Measurements from ENCODE around the gene FBXW4.
"Not testable (repeated sequence)": the region's sequence is repeated elsewhere in the genome, so short reads cannot be mapped to it uniquely, and the experiment has no call there.

FBXW4 gene

DNA sequence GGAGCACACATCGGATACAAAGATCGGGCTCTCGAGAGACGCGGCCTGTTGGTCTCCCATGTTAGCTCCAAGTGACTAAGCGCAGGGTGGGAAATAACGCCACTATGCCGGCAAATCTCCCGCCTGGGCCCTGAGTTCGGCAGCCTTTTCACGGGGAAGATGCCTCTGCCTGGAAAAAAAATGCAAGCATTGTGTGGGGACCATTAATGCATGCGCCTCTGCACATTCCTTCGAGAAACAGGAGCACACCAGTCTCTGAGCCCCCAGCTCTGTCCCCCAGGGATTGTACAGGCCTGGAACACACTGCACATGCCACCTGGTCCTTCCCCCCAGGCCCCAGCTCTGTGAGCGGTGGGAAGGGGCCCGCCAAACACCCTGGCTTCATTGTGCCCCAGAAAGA is 44.1 kb downstream of the FBXW4 start:
- no peak for DNase-seq

DNA sequence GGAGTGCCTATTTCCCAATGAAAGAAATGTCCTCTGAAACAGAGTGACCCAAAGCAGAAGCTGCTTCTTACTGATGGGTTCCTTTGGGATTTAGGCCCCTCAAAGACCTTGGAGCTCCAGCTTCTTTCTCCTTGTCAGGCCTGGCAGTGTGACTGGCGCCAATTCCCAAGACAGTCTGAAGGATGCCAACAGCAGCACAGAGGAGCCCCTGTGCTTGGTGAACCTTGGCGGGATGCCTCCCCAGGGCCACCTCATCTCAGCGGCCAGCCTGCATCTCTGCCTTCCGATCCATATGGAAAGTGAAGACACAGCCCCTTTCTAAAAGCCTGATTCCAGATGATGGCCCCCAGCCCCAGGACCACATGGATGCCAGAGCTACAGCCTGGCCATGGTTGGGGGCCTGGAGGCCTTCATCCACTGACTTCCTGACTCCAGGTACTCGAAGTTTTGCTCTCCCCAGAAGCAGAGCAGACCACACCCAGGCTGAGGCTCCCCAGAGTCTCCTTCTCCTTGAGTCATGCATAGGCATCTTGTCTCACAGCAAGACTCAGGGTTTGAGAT is 45.4 kb downstream of the FBXW4 start:
- no peak for DNase-seq

GRCh38 chr10:101647255-101647654 is 47.7 kb downstream of the FBXW4 start:
- DNase-seq = no peak

GRCh38 chr10:101646364-101646763 is 48.6 kb downstream of the FBXW4 start:
- no peak for DNase-seq

DNA sequence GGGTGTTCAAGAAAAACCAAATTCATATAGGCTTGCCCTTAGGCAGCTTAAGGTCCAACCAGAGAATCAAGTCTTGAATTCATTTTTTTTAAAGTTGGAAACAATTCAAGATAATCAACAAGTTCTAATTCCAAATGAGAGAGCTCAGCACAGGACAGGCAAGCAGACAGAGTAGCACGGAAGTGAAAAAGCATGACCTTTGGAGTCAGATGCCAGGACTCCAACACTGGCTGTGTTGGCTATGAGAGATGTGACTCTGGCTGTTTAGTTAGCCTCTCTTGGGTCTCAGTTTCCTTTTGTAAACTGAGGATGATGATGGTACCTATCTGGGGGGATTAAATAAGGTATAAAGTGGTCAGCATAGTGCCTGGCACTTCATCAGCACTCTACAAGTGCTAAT is 49.3 kb downstream of the FBXW4 start:
- no peak for DNase-seq

DNA sequence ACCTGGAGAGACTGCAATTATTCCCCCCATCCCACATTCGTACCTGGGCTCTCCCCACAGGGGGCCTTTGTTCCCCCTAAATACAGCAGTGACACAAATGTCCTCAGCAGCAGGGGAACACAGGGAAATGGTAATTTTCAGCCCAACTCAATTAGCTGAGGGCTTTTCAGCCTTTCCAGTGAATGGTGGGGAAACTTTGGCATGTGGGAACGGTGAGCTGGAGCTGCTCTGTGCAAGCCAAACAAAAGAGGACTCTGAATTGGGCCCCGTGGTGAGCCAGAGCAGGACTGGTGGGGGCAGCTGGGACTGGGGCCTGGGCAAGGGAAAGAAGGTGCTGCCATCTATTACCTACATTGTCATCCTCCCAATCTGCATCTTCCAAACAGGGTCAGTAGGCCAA is 51.0 kb downstream of the FBXW4 start:
- no peak for DNase-seq

DNA sequence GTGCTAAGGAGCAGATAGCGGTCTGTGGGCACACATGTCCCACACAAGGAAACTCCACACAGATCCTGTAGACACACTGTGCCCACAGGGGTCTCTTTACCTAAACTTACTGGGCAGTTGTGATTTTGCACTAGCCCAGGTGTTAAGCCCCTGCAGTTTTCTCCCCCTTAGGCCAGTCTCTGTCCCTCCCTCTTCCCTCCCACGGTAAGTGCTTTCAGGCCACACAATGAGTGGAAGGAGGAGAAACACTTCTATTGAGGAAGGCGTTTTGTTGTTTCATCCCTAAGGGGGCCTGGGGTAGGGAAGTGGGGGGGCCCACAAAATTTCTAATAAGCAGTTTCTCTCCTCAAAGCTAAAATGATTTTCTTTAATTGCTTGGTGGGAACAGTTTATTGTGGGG is 51.4 kb downstream of the FBXW4 start:
- DNase-seq = no peak

DNA sequence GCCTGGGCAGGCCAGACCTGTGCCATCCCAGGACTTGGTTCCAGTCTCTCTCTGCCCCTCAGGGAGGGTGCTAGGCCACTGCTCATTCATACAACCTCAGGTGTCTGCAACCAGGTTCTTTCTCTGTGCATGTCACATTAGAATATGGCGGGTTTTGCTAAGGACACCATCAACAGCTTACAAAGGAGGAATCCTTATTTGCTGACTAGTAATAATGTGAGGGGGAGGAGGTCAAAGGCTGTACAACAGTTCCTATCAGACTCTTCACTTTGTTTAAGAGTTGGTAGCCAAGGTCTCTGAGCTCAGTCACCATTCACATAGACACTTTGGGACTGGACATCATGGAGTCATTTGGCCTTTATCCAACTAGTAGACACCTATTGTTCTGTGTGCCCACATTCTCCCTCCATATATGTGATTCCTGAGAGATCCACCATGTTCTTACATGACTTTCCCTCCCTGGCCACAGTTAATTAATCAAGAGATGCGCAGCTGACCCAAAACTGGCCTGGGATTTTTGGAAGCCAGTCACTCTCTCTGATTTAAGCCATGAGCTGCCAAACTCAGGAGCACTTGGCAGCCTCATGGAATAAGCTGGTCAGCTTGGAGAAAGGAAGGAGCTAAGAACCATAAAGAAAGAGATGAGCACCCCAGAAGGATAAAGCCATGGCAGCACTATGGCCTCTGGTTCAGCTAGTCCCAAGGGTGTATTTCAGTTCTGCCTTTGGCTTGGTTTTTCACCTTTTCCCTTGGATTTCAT is 55.6 kb downstream of the FBXW4 start:
- DNase-seq = no peak

- DNase-seq = not testable (repeated sequence)
Observed at GRCh38 chr10:101633510-101633909, 61.5 kb downstream of the FBXW4 start.

DNA sequence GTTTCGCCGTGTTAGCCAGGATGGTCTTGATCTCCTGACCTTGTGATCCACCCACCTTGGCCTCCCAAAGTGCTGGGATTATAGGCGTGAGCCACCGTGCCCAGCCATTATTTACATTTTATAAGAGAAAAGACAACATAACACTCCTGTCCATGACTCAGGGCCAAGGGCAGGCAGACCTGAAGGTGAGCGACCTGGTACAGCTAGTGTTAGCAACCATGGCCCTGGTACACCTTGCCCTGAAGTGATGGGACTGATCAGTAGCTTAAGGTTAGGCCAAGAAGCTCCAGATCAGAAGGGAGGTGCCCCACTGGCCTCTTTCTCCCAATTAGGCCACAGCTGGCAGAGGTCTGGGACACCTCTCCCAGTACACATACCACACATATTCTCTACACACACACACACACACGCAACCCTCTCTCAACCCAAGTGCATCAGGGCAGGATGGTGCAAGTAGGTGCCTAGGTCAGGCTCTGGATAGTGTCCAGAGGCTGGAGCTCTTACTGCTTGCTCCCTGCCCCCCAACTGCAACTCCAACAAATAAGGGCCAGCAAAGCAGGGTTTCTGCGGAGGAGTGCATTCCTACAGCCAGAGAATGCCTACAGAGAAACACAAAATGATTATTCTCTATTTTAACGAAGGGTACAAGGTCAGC is 63.0 kb downstream of the FBXW4 start:
- DNase-seq = no peak

DNA sequence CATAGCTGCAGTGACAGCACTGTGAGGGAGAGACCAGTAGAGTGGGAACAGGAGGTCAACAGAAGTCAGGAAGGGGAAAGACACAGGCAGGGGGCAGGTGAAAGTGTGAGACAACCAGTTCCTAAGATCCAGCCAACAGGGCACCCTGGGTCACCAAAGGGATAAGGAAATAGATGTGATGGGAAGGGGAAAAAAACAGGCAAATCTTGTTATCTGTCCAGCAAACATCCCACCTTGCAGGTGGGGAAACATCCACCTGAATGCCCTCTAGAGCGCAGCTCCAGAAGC is 64.4 kb downstream of the FBXW4 start:
- DNase-seq = no peak

GRCh38 chr10:101629837-101630632 is 64.9 kb downstream of the FBXW4 start:
- DNase-seq = no peak

DNA sequence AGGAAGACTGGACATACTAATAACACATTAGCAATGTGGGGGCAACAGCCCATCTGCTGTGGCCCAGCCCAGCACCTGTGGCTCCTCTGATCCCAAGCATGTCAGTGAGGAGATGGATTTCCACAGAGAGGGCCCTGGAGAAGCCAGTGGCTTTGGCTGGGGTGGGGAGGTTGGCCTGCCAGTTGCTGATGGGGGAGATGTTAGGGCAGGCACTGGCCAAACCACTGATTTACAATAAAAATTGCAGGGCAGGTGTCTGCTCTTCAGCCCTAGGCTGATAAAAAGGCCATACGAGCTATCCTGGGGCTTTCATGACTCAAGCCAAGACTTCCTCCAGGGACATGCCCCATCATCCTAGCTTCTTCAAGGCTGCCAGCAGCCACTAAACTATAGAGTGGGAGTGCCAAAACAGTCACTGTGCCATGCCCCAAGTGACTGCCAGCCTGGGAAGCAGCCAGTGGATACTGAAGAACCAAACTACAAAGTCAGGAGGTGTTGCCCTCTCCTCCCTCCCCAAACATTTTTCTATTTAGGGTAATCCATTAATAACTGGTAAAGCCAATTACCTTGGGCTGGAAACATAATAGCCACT is 69.1 kb downstream of the FBXW4 start:
- DNase-seq = no peak

GRCh38 chr10:101624526-101625102 is 70.4 kb downstream of the FBXW4 start:
- DNase-seq = no peak

DNA sequence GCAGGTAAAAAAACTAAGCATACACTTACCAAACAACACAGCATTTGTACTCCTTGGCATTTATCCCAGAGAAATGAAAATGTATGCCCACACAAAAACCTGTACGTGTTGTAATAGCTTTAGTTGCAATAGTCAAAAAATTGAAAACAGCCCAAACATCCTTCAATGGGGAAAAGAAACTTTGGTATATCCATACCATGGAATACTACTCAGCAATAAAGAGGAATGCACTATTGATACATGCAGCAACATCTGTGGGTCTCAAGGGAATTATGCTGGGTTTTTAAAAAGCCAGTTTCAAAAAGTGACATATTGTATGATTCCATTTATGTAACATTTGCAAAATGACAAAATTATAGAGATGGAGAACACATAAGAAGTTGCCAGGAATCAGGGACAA is 71.4 kb downstream of the FBXW4 start:
- DNase-seq = no peak

- no peak for DNase-seq
Observed at GRCh38 chr10:101619983-101620382, 75.0 kb downstream of the FBXW4 start.

- no peak for DNase-seq
Observed at GRCh38 chr10:101618871-101619270, 76.1 kb downstream of the FBXW4 start.

DNA sequence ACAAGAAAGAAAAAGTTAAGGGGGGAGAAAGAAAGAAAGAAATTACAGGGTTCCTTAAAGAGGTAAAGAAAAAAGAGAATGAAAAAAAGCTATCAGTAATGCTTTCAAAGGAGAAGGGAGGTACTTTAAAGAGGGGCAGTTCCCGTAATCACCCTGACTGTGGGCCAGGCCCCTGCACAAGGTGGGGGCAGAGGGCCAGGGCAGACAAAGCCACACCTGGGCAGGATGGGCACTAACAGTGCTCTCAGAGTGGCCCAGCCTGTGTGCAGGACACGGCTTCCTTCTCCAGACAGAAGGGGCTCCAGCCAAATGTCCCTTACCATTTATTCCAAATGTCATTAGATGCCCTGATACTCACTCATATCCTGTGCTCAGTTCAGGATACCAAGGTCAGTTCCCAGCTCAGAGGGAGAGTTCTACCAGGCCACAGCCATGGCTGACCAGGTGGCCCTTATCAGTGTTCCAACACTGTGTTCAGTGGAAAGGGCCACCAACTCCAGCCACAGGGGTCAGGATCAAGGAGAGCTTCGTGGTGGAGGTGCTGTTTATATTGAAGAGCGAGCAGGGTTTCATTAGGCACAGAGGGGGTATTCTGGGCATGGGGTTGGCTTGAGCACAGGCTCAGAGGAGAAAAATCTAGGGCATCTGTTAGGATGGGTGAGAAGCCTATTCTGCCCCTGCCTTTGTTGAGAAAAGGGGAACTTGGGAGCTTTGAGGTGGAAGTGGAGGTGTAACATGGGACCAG is 77.0 kb downstream of the FBXW4 start:
- no peak for DNase-seq

GRCh38 chr10:101617102-101617823 is 77.7 kb downstream of the FBXW4 start:
- no peak for DNase-seq

GRCh38 chr10:101616415-101617101 is 78.4 kb downstream of the FBXW4 start:
- DNase-seq = no peak

GRCh38 chr10:101615525-101616116 is 79.3 kb downstream of the FBXW4 start:
- DNase-seq = no peak

Data from NCI-H1930 (cell line).